Measurements from ENCODE around the gene LIMS3. TPM values are rescaled to one million over a fixed set of nuclear protein-coding genes. Genes with fewer than 3 reads are reported as not detected.
"Not testable (repeated sequence)": the region's sequence is repeated elsewhere in the genome, so short reads cannot be mapped to it uniquely, and the experiment has no call there.

LIMS3 gene
- polyA plus RNA-seq, 3 donors, result 0.78 to 2.1 (median 1.2) TPM

GRCh38 chr2:109921543-109922384 lies 23.3 kb downstream of the LIMS3 start:
- WGBS, 3 donors, result no CpG with 5 or more reads among the region's 7 CpGs
- H3K27ac ChIP-seq (ENCODE audit: low read depth, low read length), result not testable (repeated sequence)

DNA sequence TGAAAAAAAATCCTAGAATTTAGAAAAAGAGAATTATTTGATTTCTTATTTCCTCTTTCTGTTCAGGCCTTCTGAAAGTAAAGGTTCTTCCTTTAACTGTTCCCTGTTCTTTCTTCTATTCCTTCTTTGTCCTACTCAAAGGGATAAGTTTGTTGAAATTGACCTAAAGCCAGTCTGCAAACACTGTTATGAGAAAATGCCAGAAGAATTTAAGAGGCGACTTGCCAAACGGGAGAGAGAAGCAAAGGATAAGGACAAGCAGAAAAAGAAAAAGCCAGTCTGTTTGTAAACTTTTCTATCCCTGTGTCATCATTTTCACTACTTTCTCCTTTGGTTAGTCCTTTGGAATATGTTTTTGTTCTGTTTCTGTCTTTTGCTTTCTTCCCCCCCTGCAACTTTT lies 26.0 kb downstream of the LIMS3 start:
- H3K27ac ChIP-seq (ENCODE audit: low read depth, low read length), result not testable (repeated sequence)
- no CpG with 5 or more reads among the region's 2 CpGs for WGBS, 3 donors

- not testable (repeated sequence) for H3K27ac ChIP-seq (ENCODE audit: low read depth, low read length)
- no CpG with 5 or more reads among the region's 4 CpGs for WGBS, 3 donors
These were observed 29.3 kb downstream of the LIMS3 start for GRCh38 chr2:109927803-109928202.

- WGBS, 3 donors, result no CpG with 5 or more reads among the region's 1 CpG
These were observed 30.7 kb downstream of the LIMS3 start for GRCh38 chr2:109929222-109929621.

DNA sequence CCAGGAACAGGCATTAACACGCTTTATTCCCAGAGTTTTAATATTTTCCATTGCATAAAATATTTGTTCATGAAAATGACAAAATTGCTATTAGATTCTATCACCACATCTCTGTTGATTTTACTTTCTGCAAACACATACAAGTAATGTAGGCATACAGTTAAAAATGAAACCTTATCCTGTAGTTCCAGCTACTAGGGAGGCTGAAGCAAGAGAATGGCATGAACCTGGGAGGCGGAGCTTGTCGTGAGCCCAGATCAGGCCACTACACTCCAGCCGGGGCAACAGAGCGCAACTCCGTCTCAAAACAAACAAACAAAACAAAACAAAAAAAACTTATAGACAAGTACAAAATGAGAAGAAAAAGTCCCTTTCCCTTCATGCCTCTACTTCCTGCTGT lies 38.0 kb downstream of the LIMS3 start:
- WGBS, 3 donors, result no CpG with 5 or more reads among the region's 6 CpGs
- not testable (repeated sequence) for H3K27ac ChIP-seq (ENCODE audit: low read depth, low read length)

More at GRCh38 chr2:109929222-109929621, 30.7 kb downstream of the LIMS3 start:
- H3K27ac ChIP-seq (ENCODE audit: low read depth, low read length), result not testable (repeated sequence)

GRCh38 chr2:109945362-109945761 lies 46.9 kb downstream of the LIMS3 start:
- H3K27ac ChIP-seq (ENCODE audit: low read depth, low read length), result not testable (repeated sequence)
- no CpG with 5 or more reads among the region's 3 CpGs for WGBS, 3 donors

DNA sequence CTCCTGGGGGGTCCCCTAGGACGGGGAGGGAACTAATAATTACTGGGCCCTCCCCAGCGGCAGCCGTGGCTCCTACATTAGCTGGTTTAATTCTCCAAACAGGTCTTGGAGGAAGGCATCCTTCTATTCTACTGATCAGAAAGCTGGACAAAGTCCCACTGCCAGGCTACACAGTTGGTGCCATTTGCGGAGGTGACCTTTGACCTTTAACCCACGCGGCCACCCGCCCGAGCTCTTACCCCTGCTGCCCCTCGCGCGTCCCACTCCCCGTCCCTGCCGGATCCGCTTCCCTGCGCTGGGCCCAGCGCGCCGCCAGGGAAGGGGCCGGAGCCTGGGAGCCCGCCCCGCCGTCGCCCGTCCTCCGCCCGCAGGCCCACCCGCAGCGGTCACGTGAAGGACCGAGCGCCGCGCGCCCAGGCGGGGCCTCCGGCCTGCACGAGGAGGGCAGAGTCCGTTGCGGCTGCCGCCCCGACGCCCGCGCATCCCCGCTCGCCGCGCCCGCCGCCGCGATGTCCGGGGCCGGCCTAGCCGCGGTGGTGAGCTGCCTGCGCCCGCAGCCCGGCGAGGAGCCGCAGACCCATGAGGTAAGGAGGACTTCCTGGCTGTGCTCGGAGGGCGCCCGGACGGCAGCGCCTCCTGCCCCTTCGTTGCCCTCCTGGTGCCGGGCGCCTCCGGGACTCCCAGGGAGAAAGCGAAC lies 48.9 kb downstream of the LIMS3 start:
- WGBS, 3 donors, result no CpG with 5 or more reads among the region's 71 CpGs

DNA sequence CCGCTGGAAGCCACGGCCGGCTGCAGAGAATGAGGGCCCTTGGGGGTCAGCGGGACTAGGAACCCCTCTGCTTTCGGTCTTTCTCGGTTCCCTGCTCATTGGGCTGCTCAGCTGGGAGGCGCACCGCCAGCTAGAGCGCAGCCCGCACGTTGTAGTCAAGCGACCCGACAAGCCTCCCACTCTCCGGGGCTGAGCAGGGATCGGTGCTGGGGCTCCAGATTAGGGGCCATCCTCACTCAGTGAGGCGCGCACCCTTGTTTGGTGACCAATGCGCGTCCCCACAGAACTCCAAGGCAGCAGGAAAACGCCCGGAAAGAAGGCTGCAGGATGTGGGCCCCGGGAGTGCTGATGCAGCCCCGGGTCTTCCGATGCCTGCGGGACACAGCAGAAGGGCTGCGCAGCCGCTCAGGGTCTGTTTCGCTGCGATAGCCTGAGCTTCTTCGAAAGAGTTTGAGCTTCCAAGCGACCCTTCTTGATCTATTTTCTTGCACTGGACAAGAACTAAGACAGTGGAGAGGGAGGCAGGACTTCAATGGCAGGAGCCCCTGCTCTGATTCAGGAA lies 49.6 kb downstream of the LIMS3 start:
- H3K27ac ChIP-seq (ENCODE audit: low read depth, low read length), result not testable (repeated sequence)
- no CpG with 5 or more reads among the region's 31 CpGs for WGBS, 3 donors

More for the DNA sequence above, 48.9 kb downstream of the LIMS3 start:
- not testable (repeated sequence) for H3K27ac ChIP-seq (ENCODE audit: low read depth, low read length)

GRCh38 chr2:109950146-109950843 lies 51.8 kb downstream of the LIMS3 start:
- WGBS, 3 donors, result no CpG with 5 or more reads among the region's 9 CpGs
- H3K27ac ChIP-seq (ENCODE audit: low read depth, low read length), result not testable (repeated sequence)

- no CpG with 5 or more reads among the region's 1 CpG for WGBS, 3 donors
These were observed 65.5 kb downstream of the LIMS3 start for GRCh38 chr2:109963942-109964341.

DNA sequence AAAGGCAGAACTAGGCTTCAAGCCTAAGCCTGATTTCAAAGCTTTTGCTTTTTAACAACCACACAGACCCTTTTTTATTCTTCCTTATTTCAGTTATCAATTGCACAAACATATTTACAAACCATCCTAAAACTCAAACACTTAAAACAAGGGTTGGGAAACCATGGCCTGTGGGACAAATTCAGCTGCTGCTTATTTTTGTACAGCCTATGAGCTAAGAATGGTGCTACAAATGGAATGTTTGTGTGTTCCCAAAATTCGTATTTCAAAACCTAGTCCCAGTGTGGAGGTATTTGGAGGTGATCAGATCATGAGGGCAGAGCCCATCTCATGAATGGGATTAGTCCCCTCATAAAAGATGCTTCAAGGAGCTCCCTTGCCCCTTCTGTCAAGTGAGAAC lies 67.0 kb downstream of the LIMS3 start:
- no CpG with 5 or more reads among the region's 1 CpG for WGBS, 3 donors
- not testable (repeated sequence) for H3K27ac ChIP-seq (ENCODE audit: low read depth, low read length)

More at GRCh38 chr2:109963942-109964341, 65.5 kb downstream of the LIMS3 start:
- not testable (repeated sequence) for H3K27ac ChIP-seq (ENCODE audit: low read depth, low read length)

DNA sequence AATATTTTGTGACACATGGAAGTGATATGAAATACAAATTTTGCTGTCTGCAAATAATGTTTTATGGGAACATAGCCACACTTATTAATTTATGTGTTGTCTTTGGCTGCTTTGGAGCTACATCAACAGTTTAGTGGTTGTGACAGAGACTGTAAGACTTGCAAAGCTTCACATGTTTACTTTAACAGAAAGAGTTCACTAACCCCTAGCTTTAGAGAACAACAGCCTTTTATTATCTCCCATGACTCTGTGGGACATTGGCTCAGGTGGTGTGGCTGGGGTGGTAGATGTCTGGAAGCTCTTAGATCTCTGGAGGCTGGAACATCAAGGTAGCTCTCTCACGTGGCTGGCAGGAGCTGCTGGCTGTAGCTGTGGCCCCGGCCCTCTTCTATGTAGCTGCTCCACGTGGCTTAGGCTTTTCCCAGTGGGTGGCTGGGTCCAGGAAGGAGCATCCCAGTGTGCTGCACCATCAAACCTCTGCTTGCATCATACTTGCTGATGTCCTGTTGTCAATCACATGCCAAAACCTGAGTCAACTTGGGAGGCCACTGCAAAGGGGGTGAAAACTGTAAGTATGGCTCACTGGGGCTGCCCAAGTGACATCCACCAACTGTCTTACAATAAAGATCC lies 67.7 kb downstream of the LIMS3 start:
- not testable (repeated sequence) for H3K27ac ChIP-seq (ENCODE audit: low read depth, low read length)
- no CpG with 5 or more reads among the region's 3 CpGs for WGBS, 3 donors

- H3K27ac ChIP-seq (ENCODE audit: low read depth, low read length), result not testable (repeated sequence)
- WGBS, 3 donors, result no CpG with 5 or more reads among the region's 1 CpG
These were observed 68.4 kb downstream of the LIMS3 start for GRCh38 chr2:109966858-109967257.

- no CpG with 5 or more reads among the region's 14 CpGs for WGBS, 3 donors
- not testable (repeated sequence) for H3K27ac ChIP-seq (ENCODE audit: low read depth, low read length)
These were observed 71.4 kb downstream of the LIMS3 start for GRCh38 chr2:109969864-109970263.

- no CpG with 5 or more reads among the region's 10 CpGs for WGBS, 3 donors
- not testable (repeated sequence) for H3K27ac ChIP-seq (ENCODE audit: low read depth, low read length)
These were observed 73.2 kb downstream of the LIMS3 start for GRCh38 chr2:109971710-109972109.
